HAP-1 (cell line): Measurements from ENCODE around the gene TDRKH.
A peak's percentile ranks its signal among the peaks of the same experiment; 100 is the strongest.

Experiments
- DNase-seq, 2 experiments: peaks; one replicate each; pipeline ENCODE4 v3.0.0-alpha.2; 2016 to 2020; ENCODE audit warnings: low spot score in 2 of 2
- H3K27me3 ChIP-seq: fragments of 250-450 bp; sonication (Bioruptor Pico); 2 replicates; pipeline ENCODE4 v1.5.1; 2020; ENCODE audit warnings: low read depth, mild to moderate bottlenecking, moderate library complexity
- H3K36me3 ChIP-seq: fragments of 250-450 bp; sonication (Bioruptor Pico); replicated peaks from 2 replicates; pipeline ENCODE4 v1.5.1; 2020; ENCODE audit warnings: mild to moderate bottlenecking
- H3K4me1 ChIP-seq: fragments of 250-450 bp; sonication (Bioruptor Pico); 2 replicates; pipeline ENCODE4 v1.5.1; 2020; ENCODE audit warnings: mild to moderate bottlenecking
- H3K4me3 ChIP-seq: fragments of 250-450 bp; sonication (Bioruptor Pico); 2 replicates; pipeline ENCODE4 v1.5.1; 2020; ENCODE audit warnings: mild to moderate bottlenecking, moderate library complexity
- H3K9me3 ChIP-seq: fragments of 250-450 bp; sonication (Bioruptor Pico); 2 replicates; pipeline ENCODE4 v1.5.1; 2020; ENCODE audit warnings: mild to moderate bottlenecking, moderate library complexity
- in situ Hi-C: fragments of 300-500 bp; cut with MboI; formaldehyde crosslinking; loops from 3 replicates; pipeline ENCODE4 v1.14.3; 2020; ENCODE audit warnings: low sequenced_read_pairs, inconsistent platforms, mixed read lengths

Gene TDRKH

GRCh38 chr1:151831256-151831591 lies 40.9 kb upstream of the TDRKH start:
- Histone ChIP-seq H3K36me3 (no peaks in the 10 kb centered on the region), H3K27me3 (no peaks in the 10 kb centered on the region), H3K4me3 (no peak overlapping the region), H3K9me3 (no peaks in the 10 kb centered on the region), H3K4me1 (no peaks in the 10 kb centered on the region)
- in situ Hi-C loops: no loop called here
- DNase-seq: no peak

GRCh38 chr1:151830055-151830454 lies 39.8 kb upstream of the TDRKH start:
- no peak for DNase-seq
- Histone ChIP-seq H3K4me1 (no peaks in the 10 kb centered on the region), H3K9me3 (no peaks in the 10 kb centered on the region), H3K27me3 (no peaks in the 10 kb centered on the region), H3K36me3 (no peaks in the 10 kb centered on the region), H3K4me3 (no peak overlapping the region)
- in situ Hi-C loops: no loop called here

- Histone ChIP-seq H3K27me3 (no peaks in the 10 kb centered on the region), H3K9me3 (no peaks in the 10 kb centered on the region), H3K36me3 (no peaks in the 10 kb centered on the region), H3K4me3 (no peak overlapping the region), H3K4me1 (no peaks in the 10 kb centered on the region)
- no peak for DNase-seq
- in situ Hi-C loops: no loop called here
These were observed 39.2 kb upstream of the TDRKH start for GRCh38 chr1:151829352-151830046.

GRCh38 chr1:151828921-151829320 lies 38.6 kb upstream of the TDRKH start:
- Histone ChIP-seq H3K4me1 (no peaks in the 10 kb centered on the region), H3K4me3 (no peak overlapping the region), H3K9me3 (no peaks in the 10 kb centered on the region), H3K36me3 (no peaks in the 10 kb centered on the region), H3K27me3 (no peaks in the 10 kb centered on the region)
- in situ Hi-C loops: no loop called here
- DNase-seq: peak; percentile 60 to 75

DNA sequence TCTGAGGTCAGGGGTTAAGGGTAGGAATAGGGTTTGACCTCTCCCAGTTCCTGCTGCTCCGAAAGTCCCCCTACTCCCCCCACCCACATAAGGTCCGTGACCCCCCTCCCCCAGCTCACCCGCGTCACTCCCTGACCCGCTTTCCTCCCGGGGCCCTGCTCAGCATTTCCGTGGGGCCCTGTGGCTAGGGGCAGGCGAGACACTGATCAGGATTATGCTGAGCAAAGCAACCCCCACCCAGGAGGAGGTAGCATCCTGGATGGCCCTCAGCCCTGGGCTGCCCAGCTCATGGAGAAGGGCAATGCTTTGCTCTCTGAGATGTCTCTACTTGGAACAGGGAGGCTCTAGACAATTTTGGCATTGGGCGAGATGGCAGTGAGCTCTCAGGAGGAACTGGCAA lies 37.6 kb upstream of the TDRKH start:
- H3K9me3 ChIP-seq: no peaks in the 10 kb centered on the region

GRCh38 chr1:151825751-151826660 lies 35.7 kb upstream of the TDRKH start:
- in situ Hi-C loops: no loop called here
- no peaks in the 10 kb centered on the region for H3K27me3 ChIP-seq
- DNase-seq: no peak
- H3K4me3 ChIP-seq: no peak overlapping the region
- H3K36me3 ChIP-seq: no peaks in the 10 kb centered on the region
- no peaks in the 10 kb centered on the region for H3K4me1 ChIP-seq
- no peaks in the 10 kb centered on the region for H3K9me3 ChIP-seq

More for the DNA sequence above, 37.6 kb upstream of the TDRKH start:
- Histone ChIP-seq H3K4me3 (no peak overlapping the region), H3K4me1 (no peaks in the 10 kb centered on the region), H3K36me3 (no peaks in the 10 kb centered on the region), H3K27me3 (no peaks in the 10 kb centered on the region)
- in situ Hi-C loops: no loop called here
- no peak for DNase-seq

- no peaks in the 10 kb centered on the region for H3K9me3 ChIP-seq
- H3K36me3 ChIP-seq: no peaks in the 10 kb centered on the region
- in situ Hi-C loops: no loop called here
- H3K27me3 ChIP-seq: no peaks in the 10 kb centered on the region
- H3K4me1 ChIP-seq: no peaks in the 10 kb centered on the region
- H3K4me3 ChIP-seq: no peak overlapping the region
- DNase-seq: no peak
These were observed 34.9 kb upstream of the TDRKH start for GRCh38 chr1:151825204-151825603.

DNA sequence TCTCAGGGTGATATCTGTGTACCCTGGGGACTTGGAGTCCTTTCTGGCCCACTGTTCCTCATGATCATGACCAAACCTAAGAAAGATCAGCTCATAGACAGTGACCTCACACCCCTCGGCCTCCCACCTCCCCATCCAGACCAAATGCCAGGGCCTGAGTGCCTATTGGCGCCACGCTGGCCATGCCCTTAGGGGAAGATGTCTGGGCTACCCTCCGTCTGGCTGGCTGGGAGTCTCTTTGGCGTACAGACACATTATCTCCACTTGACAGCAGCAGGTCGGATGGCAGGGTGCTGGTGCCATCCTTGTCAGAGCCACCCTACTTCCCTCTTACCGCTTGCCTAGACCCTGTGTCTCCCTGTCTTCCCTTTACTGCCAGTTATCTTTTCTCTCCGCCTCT lies 32.9 kb upstream of the TDRKH start:
- H3K4me1 ChIP-seq: no peaks in the 10 kb centered on the region
- no peak overlapping the region for H3K4me3 ChIP-seq
- in situ Hi-C loops: no loop called here
- H3K27me3 ChIP-seq: no peaks in the 10 kb centered on the region
- no peaks in the 10 kb centered on the region for H3K9me3 ChIP-seq
- DNase-seq: no peak
- no peaks in the 10 kb centered on the region for H3K36me3 ChIP-seq

DNA sequence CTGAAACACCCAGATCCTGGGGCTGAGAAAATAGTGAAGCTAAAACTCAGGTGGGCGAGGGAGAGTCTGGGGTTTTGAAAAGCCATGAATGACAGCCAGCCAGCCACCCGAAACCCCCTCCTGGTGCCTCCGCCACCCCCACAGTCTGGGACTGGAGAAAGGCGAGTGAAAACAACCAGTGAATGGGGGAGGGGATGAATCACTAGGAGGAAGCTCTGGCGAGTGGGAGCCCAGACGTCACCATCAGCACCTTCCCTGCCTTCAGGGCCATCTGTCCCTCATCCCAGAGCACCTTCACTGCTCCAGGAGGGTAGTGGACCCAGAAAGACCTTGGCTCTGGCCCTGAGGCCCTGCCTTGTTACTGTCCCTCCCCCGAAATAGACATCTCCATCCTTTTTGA lies 32.1 kb upstream of the TDRKH start:
- DNase-seq: no peak
- Histone ChIP-seq H3K36me3 (no peaks in the 10 kb centered on the region), H3K9me3 (no peaks in the 10 kb centered on the region), H3K27me3 (no peaks in the 10 kb centered on the region), H3K4me3 (no peak overlapping the region), H3K4me1 (no peaks in the 10 kb centered on the region)
- in situ Hi-C loops: no loop called here

DNA sequence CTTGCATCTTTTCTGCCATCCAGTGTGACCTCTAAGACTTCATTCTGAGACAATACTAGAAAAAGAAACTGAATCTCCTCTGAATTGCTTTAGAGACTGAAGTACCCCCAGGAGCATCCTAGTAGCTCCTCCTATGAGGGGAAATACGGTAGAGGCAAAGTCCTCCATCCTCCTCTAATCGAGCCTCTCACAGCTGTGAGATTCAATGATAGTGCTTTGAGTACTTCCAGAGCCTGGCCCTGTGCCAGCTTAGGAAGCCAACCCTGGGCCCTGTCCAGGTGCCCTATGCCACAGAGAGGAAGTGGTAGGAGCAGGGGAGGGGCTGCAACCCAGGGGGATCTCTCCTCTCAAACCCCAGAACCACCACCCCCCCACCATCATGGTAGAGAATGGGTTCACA lies 30.6 kb upstream of the TDRKH start:
- DNase-seq: no peak
- Histone ChIP-seq H3K4me3 (no peak overlapping the region), H3K9me3 (no peaks in the 10 kb centered on the region), H3K36me3 (no peaks in the 10 kb centered on the region), H3K4me1 (no peaks in the 10 kb centered on the region), H3K27me3 (no peaks in the 10 kb centered on the region)
- in situ Hi-C loops: no loop called here

DNA sequence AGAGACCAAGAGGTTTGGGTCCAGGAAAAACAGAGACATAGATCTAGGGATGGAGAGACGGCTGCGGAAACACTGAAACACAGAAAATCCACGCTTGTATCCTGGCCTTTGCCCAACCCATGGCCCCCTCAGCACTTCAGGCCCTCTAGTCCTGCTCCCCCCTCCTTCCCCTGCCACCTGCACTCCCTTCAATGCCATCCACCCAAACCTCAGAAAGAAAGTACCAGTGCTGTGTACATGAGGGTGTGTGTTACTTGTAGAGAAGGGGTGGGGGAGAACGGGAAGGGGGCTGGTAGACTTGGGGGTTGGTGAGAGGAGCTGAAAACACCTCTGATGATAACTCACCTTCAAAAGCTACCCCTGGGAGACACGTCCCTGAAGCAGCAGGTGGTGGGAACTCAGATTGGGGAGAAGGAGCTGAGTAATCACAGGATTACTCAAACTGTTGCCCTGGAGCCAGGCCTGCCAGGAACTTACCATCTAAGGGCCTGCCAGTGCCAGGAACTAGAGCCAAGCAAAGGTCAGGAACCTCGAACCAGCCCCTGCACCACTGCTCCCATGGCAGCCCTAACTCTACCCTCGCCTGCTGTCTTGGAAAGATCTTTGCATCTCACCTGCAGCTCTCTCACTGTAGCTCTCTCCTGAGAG lies 29.8 kb upstream of the TDRKH start:
- H3K27me3 ChIP-seq: no peaks in the 10 kb centered on the region
- no peaks in the 10 kb centered on the region for H3K4me1 ChIP-seq
- H3K9me3 ChIP-seq: no peaks in the 10 kb centered on the region
- DNase-seq: no peak
- in situ Hi-C loops: no loop called here
- no peak overlapping the region for H3K4me3 ChIP-seq
- no peaks in the 10 kb centered on the region for H3K36me3 ChIP-seq

DNA sequence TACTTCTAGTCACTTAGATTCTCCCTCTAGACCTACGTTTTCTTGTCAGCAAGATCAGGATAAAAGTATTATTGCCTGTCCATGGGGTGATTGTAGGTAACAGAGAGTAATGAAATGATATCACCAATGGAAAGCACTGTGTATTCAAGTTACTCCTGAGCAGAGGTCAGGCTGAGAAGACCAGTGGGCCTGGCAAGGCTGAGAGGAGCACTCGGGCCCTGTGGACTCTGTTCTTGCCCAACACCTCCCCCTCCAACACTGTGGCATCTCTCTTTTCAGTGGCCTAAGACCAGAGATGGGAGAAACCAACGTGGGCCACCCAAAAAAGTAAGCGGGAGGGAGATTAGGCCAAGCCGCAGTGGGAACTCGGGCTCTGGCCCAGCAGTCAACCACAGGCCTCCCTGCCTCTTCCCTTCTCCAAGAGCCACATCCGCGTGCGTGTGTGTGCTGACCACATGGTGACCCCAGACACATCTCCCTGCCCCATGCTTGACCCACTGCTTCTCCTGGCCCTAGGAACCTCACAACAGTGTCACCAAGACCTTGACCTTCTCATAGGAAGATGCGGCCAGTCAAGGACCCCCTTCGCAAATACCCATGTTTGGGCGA lies 29.0 kb upstream of the TDRKH start:
- Histone ChIP-seq H3K4me3 (no peak overlapping the region), H3K9me3 (no peaks in the 10 kb centered on the region), H3K4me1 (no peaks in the 10 kb centered on the region), H3K36me3 (no peaks in the 10 kb centered on the region), H3K27me3 (no peaks in the 10 kb centered on the region)
- DNase-seq: no peak
- in situ Hi-C loops: no loop called here

DNA sequence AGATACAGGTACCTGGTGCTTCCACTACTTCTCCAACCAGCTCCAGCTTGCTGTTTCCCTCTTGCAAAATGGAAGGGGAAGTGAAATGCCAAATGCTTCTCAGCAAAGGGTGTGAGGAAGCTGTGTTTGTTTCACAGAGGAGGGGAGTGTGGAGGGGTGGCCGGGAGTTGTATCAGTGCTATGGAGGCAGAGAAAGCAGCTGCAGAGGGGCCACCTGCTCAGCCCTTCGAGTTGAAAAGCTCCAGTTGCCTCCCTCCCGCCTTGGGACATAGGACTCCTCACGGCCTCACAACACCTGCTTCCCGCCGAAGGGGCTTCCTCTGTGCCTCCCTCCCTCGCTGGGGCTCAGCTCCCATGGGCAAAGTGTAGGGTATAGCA lies 27.0 kb upstream of the TDRKH start:
- Histone ChIP-seq H3K9me3 (no peaks in the 10 kb centered on the region), H3K27me3 (no peaks in the 10 kb centered on the region), H3K4me1 (no peaks in the 10 kb centered on the region), H3K4me3 (no peak overlapping the region), H3K36me3 (no peaks in the 10 kb centered on the region)
- in situ Hi-C loops: no loop called here
- DNase-seq: no peak
